ENCODE data around the gene TNFSF10.
"Not testable (repeated sequence)": the region's sequence is repeated elsewhere in the genome, so short reads cannot be mapped to it uniquely, and the experiment has no call there.

Gene TNFSF10

GRCh38 chr3:172517859-172518466 is 5.3 kb downstream of the TNFSF10 start:
- no peak overlapping the region for H3K27ac Mint-ChIP-seq
- H3K4me3 Mint-ChIP-seq, result no peak overlapping the region
- ATAC-seq (replicated peaks), result no peak
- no peaks in the 10 kb centered on the region for H3K27me3 Mint-ChIP-seq
- H3K9me3 Mint-ChIP-seq, result no peaks in the 10 kb centered on the region
- peaks cover 38 to 80% of the 10 kb centered on the region in 2 donors for H3K4me1 Mint-ChIP-seq
- no peak for DNase-seq
- H3K36me3 Mint-ChIP-seq, result peaks cover 0 to 13% of the 10 kb centered on the region in 2 donors

- no peaks in the 10 kb centered on the region for H3K27me3 Mint-ChIP-seq
- peaks cover 47 to 86% of the 10 kb centered on the region in 2 donors for H3K4me1 Mint-ChIP-seq
- H3K27ac Mint-ChIP-seq, result peak overlapping the region; percentile 3
- DNase-seq (no peak), ATAC-seq (replicated peaks) (no peak)
- H3K4me3 Mint-ChIP-seq, result no peak overlapping the region
- no peaks in the 10 kb centered on the region for H3K9me3 Mint-ChIP-seq
- H3K36me3 Mint-ChIP-seq, result peaks cover 0 to 13% of the 10 kb centered on the region in 2 donors
Observed at GRCh38 chr3:172516318-172517214, 6.7 kb downstream of the TNFSF10 start.

- Mint-ChIP-seq H3K36me3 (peaks cover 6 to 21% of the 10 kb centered on the region in 2 donors), H3K4me1 (peaks cover 40 to 83% of the 10 kb centered on the region in 2 donors), H3K4me3 (no peak overlapping the region), H3K9me3 (peaks cover 0 to 4% of the 10 kb centered on the region in 2 donors), H3K27me3 (no peaks in the 10 kb centered on the region), H3K27ac (no peak overlapping the region)
- no peak for ATAC-seq (replicated peaks)
- no peak for DNase-seq
Observed at GRCh38 chr3:172515130-172515918, 7.9 kb downstream of the TNFSF10 start.

DNA sequence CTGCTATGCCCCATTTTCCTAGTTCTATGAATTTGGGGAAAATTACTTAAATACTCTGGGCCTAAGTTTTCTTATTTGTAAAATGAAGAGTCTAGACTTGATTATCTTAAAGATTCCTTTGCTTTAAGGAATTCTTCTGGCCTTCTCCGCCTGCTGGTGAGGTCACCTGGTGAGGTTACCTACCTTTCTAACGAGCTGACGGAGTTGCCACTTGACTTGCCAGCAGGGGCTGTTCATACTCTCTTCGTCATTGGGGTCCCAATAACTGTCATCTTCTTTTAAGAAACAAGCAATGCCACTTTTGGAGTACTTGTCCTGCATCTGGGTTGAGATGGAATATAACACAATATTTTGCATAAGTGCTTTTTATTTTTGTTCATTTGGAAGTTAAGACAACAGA is 8.6 kb downstream of the TNFSF10 start:
- Mint-ChIP-seq H3K36me3 (peaks cover 6 to 21% of the 10 kb centered on the region in 2 donors), H3K4me1 (peaks cover 39 to 76% of the 10 kb centered on the region in 2 donors), H3K9me3 (peaks cover 0 to 4% of the 10 kb centered on the region in 2 donors), H3K27ac (no peak overlapping the region), H3K27me3 (no peaks in the 10 kb centered on the region), H3K4me3 (no peak overlapping the region)
- DNase-seq, result no peak
- ATAC-seq (replicated peaks), result no peak

- Mint-ChIP-seq H3K27ac (peak overlapping the region; percentile 9), H3K36me3 (peaks cover 8 to 22% of the 10 kb centered on the region in 2 donors), H3K4me1 (peaks cover 37 to 74% of the 10 kb centered on the region in 2 donors), H3K9me3 (peaks cover 0 to 4% of the 10 kb centered on the region in 2 donors), H3K4me3 (peak overlapping the region in 1 of 2 donors; percentile 47), H3K27me3 (no peaks in the 10 kb centered on the region)
- no peak for DNase-seq
- no peak for ATAC-seq (replicated peaks)
Observed at GRCh38 chr3:172513488-172513887, 9.7 kb downstream of the TNFSF10 start.

DNA sequence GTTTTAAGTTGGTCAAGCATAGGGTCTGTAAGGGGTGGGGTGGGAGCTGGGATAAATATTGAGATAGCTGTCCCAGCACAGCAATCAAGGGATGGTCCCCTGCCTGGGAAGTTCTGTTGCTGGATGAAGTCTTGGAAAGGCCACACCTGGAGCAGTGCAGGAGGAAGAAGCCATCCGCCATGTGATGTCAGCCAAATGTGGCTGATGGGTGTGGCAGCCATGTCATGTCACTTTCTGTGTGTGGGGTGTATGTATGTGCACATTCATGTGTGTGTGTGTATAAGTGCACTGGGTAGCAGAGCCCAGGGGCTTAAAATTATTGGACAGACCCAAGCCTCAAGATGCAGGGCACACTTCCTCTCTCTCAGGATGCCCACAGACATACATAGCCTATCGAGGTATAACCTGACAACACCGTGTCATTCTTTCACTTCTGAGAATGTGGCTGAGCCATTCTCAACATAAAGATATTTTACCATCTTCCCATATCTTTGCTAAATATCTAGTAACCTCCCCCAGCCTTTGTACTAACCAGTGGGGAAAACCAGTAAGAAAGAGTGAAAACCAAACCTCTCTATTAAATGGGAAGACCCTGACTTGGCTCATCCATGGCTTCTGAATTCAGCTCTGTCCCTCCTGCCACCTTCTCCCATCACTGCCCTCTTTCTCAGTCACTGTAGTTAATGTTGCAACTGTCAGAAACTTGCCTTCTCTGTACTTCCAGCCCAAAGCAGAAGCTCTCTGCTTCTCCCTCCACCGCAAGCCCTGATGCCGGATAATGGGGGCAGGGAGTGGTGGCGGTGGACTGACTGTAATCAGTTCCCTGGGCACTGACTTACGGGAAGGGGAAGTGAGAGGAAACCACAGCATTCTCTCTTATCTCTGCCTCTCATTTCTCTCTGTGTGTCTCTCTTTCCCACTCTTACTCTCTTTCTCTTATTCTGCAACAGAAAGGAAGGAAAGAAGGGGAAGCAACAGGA is 11.2 kb downstream of the TNFSF10 start:
- ATAC-seq (replicated peaks), result peak; percentile 90 to 93
- peaks cover 0 to 4% of the 10 kb centered on the region in 2 donors for H3K9me3 Mint-ChIP-seq
- no peaks in the 10 kb centered on the region for H3K27me3 Mint-ChIP-seq
- peak overlapping the region; percentile 65 for H3K27ac Mint-ChIP-seq
- DNase-seq, result peak; percentile 57
- peaks cover 35 to 64% of the 10 kb centered on the region in 2 donors for H3K4me1 Mint-ChIP-seq
- peaks cover 11 to 30% of the 10 kb centered on the region in 2 donors for H3K36me3 Mint-ChIP-seq
- H3K4me3 Mint-ChIP-seq, result peak overlapping the region; percentile 74 to 78

DNA sequence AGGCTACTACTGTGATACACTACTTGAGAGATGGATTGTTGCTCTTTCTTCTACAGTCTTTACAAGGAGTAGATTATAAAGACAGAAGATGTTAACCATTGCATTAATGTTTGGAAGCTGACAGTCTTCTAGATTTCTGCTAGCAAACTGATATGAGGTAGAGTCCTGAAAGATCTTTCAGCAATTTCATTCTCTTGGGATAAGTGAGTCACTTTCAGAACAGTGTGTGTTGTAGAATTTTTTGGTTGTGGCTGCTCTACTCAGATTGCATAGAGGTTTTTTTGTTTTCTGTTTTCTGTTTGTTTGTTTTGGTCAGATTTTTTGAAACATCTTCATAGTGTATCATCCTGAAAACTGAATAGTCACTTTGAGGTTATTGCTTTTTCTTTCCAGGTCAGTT is 17.1 kb downstream of the TNFSF10 start:
- no peaks in the 10 kb centered on the region for H3K27me3 Mint-ChIP-seq

GRCh38 chr3:172501540-172501939 is 21.7 kb downstream of the TNFSF10 start:
- Mint-ChIP-seq H3K27me3 (peaks cover 0 to 4% of the 10 kb centered on the region in 2 donors), H3K4me1 (no peaks in the 10 kb centered on the region), H3K4me3 (no peak overlapping the region), H3K9me3 (no peaks in the 10 kb centered on the region), H3K27ac (no peak overlapping the region), H3K36me3 (peaks cover 11 to 14% of the 10 kb centered on the region in 2 donors)
- ATAC-seq (replicated peaks), result no peak
- DNase-seq, result no peak

More for the DNA sequence above, 17.1 kb downstream of the TNFSF10 start:
- peaks cover 23 to 28% of the 10 kb centered on the region in 2 donors for H3K36me3 Mint-ChIP-seq
- peak overlapping the region; percentile 60 for H3K27ac Mint-ChIP-seq
- no peak overlapping the region for H3K4me3 Mint-ChIP-seq
- H3K4me1 Mint-ChIP-seq, result peaks cover 2 to 5% of the 10 kb centered on the region in 2 donors
- ATAC-seq (replicated peaks), result no peak
- no peak for DNase-seq
- H3K9me3 Mint-ChIP-seq, result peaks cover 0 to under 1% of the 10 kb centered on the region in 2 donors

DNA sequence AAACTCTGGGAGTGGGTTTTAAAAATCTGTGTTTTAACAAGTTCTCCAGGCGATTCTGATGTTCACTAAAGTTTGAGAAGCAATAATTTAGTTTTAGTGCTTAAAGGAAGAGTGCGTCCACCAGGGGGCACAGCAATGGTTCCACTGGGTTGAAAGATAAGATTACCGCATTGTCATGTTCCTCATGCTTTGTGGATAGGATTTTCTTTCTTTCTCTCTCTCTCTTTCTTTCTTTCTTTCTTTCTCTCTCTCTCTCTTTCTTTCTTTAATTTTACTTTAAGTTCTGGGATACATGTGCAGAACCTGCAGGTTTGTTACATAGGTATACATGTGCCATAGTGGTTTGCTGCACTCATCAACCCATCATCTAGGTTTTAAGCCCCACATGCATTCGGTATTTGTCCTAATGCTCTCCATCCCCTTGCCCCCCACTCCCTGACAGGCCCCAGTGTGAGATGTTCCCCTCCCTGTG is 33.0 kb downstream of the TNFSF10 start:
- H3K9me3 Mint-ChIP-seq, H3K4me1 Mint-ChIP-seq, H3K36me3 Mint-ChIP-seq, H3K27ac Mint-ChIP-seq, H3K27me3 Mint-ChIP-seq, H3K4me3 Mint-ChIP-seq: not testable (repeated sequence)
- ATAC-seq (replicated peaks) (peak; percentile 47 to 55), DNase-seq (peak; percentile 32)

- DNase-seq (no peak), ATAC-seq (replicated peaks) (peak in 1 of 2 donors; percentile 21)
- Mint-ChIP-seq H3K27ac (no peak overlapping the region), H3K4me1 (peaks cover 9% of the 10 kb centered on the region in 2 donors), H3K4me3 (no peak overlapping the region), H3K9me3 (no peaks in the 10 kb centered on the region), H3K36me3 (no peaks in the 10 kb centered on the region), H3K27me3 (peaks cover 4 to 11% of the 10 kb centered on the region in 2 donors)
Observed at GRCh38 chr3:172478116-172478515, 45.1 kb downstream of the TNFSF10 start.

DNA sequence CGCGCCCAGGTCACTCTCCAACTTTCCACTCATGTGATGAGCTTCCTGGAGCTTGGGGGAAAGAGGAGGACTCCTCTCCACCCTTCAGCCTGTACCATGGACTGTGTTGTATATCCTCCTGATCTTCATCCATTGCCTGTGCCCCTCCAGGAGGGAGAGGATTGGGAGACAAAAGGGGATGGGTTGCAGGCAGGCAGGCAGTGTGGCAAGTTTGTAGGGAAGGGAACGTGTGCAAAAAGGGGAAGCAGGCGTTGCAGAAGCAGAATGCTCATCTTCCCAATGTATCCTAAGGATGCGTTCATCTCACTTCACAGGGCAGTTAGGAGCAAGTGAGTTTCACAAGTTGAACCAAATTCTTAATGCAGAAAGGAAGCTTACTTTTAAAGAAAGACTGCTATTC is 46.9 kb downstream of the TNFSF10 start:
- H3K4me3 Mint-ChIP-seq, result peak overlapping the region in 1 of 2 donors; percentile 65
- H3K36me3 Mint-ChIP-seq, result peaks cover 0 to 1% of the 10 kb centered on the region in 2 donors
- DNase-seq, result no peak

GRCh38 chr3:172475703-172476102 is 47.5 kb downstream of the TNFSF10 start:
- no peak for ATAC-seq (replicated peaks)
- Mint-ChIP-seq H3K27me3 (peaks cover 8 to 18% of the 10 kb centered on the region in 2 donors), H3K27ac (no peak overlapping the region), H3K4me3 (no peak overlapping the region), H3K4me1 (peaks cover 9% of the 10 kb centered on the region in 2 donors), H3K36me3 (peaks cover 0 to 5% of the 10 kb centered on the region in 2 donors), H3K9me3 (peaks cover 5 to 6% of the 10 kb centered on the region in 2 donors)
- no peak for DNase-seq

More for the DNA sequence above, 46.9 kb downstream of the TNFSF10 start:
- peaks cover 9% of the 10 kb centered on the region in 2 donors for H3K4me1 Mint-ChIP-seq
- H3K27ac Mint-ChIP-seq, result no peak overlapping the region
- ATAC-seq (replicated peaks), result no peak
- H3K9me3 Mint-ChIP-seq, result peaks cover 4 to 6% of the 10 kb centered on the region in 2 donors
- H3K27me3 Mint-ChIP-seq, result peaks cover 4 to 11% of the 10 kb centered on the region in 2 donors

GRCh38 chr3:172471903-172472302 is 51.3 kb downstream of the TNFSF10 start:
- Mint-ChIP-seq H3K9me3 (peaks cover 5 to 6% of the 10 kb centered on the region in 2 donors), H3K4me1 (peaks cover 2 to 3% of the 10 kb centered on the region in 2 donors), H3K27me3 (peaks cover 19 to 31% of the 10 kb centered on the region in 2 donors), H3K36me3 (peaks cover 0 to 5% of the 10 kb centered on the region in 2 donors), H3K27ac (no peak overlapping the region), H3K4me3 (no peak overlapping the region)
- ATAC-seq (replicated peaks) (no peak), DNase-seq (no peak)

Data from stimulated activated naive B cell treated with anti-CD40 and anti-IgM and Interleukin-4, amounts not matched to agents 10 μg/mL and 1 μg/mL and 100 μg/mL, for 72 hours (primary cell).